ENCODE results near the gene CAPN2.

CAPN2 gene

GRCh38 chr1:223824287-223824686 lies 111.9 kb downstream of the CAPN2 start:
- TF ChIP-seq CTCF (IDR thresholded peaks at IDR 0.05; ENCODE audit: control extremely low read depth, extremely low read depth, low read depth, missing control alignments) = no peak
- ChIA-PET CTCF (interaction anchor here (0.8 to 5.5 kb wide), 7 partner anchors 13 to 284 kb away, joined by 3 to 28 read pairs (median 5); partner anchors contain the start of gene TP53BP2), POLR2A (no interaction called here)
- DNase-seq (ENCODE audit: extremely low spot score) = no peak

GRCh38 chr1:223824712-223825111 lies 112.4 kb downstream of the CAPN2 start:
- no peak for TF ChIP-seq CTCF (IDR thresholded peaks at IDR 0.05; ENCODE audit: control extremely low read depth, extremely low read depth, low read depth, missing control alignments)
- ChIA-PET POLR2A (interaction anchor here (1.2 kb wide), 1 partner anchor 168 kb away, joined by 3 read pairs; no protein-coding TSS in a partner anchor), CTCF (interaction anchor here (0.8 to 5.5 kb wide), 8 partner anchors 10 to 284 kb away, joined by 3 to 28 read pairs (median 5); no protein-coding TSS in a partner anchor)
- DNase-seq (ENCODE audit: extremely low spot score) = no peak

Data from GM10248 (cell line).